ENCODE results near the gene ATP13A4. TPM values are rescaled to one million over a fixed set of nuclear protein-coding genes. Genes with fewer than 3 reads are reported as not detected.

Gene ATP13A4
- total and polyA plus RNA-seq, 7 experiments from 2014 or later: 0.12 to 3.3 (median 1.4) TPM; not detected in 1

DNA sequence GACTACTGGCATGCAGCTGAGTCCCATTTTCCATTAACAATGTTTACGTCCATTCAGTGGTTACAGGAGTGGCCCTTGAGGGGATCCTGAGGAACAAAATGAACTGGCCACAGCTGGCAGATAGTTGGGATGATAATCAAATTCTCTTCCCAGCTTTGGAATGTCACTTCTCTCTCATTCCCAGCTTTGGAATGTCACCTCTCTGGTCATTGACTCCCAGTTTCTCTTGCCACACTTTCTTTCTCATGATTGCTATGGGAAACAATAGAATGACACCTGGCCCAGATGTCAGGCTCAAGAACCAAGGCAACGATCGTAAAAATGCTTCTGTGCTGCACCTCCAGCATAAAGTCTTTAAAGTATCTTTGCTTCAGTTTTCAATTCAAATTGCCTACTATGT, 34.0 kb downstream of the ATP13A4 start:
- no peak for DNase-seq
- peaks cover 0 to 4% (median 0%) of the 10 kb centered on the region in 11 donors for H3K9me3 Mint-ChIP-seq
- ChIA-PET CTCF (no interaction called here), POLR2A (no interaction called here)
- ATAC-seq: no peak
- H3K4me1 Mint-ChIP-seq: no peaks in the 10 kb centered on the region
- intact Hi-C loops (cut with micrococcal nuclease): no loop called here
- no peak overlapping the region for H3K27ac Mint-ChIP-seq
- H3K36me3 ChIP-seq (ENCODE audit: control insufficient read depth in 2 of 3, insufficient read depth in 3 of 3, low read length in 3 of 3): no peaks in the 10 kb centered on the region
- no peaks in the 10 kb centered on the region for H3K9me3 ChIP-seq (ENCODE audit: control insufficient read depth in 2 of 3, low read length in 3 of 3)
- no peaks in the 10 kb centered on the region for H3K4me1 ChIP-seq (ENCODE audit: control insufficient read depth in 2 of 2, insufficient read depth in 2 of 2, low read length in 2 of 2)
- H3K27ac ChIP-seq (ENCODE audit: low read depth, low read length): no peak overlapping the region
- H3K27me3 ChIP-seq (ENCODE audit: control insufficient read depth in 2 of 2, insufficient read depth in 2 of 2, low read length in 2 of 2): no peaks in the 10 kb centered on the region
- H3K4me3 Mint-ChIP-seq: no peak overlapping the region
- no peak overlapping the region for H3K4me3 ChIP-seq (ENCODE audit: low read length)
- H3K27me3 Mint-ChIP-seq: peaks cover 0 to 12% (median 2%) of the 10 kb centered on the region in 5 donors
- peaks cover 0 to 9% (median 0%) of the 10 kb centered on the region in 5 donors for H3K36me3 Mint-ChIP-seq

- Mint-ChIP-seq H3K27me3 (peaks cover 0 to 3% (median 1%) of the 10 kb centered on the region in 5 donors), H3K36me3 (peaks cover 0 to 28% (median 7%) of the 10 kb centered on the region in 5 donors), H3K4me3 (no peak overlapping the region), H3K27ac (no peak overlapping the region), H3K4me1 (no peaks in the 10 kb centered on the region), H3K9me3 (peaks cover 0 to 4% (median 0%) of the 10 kb centered on the region in 11 donors)
- Histone ChIP-seq H3K27ac (ENCODE audit: low read depth, low read length) (no peak overlapping the region), H3K9me3 (ENCODE audit: control insufficient read depth in 2 of 3, low read length in 3 of 3) (no peaks in the 10 kb centered on the region), H3K4me1 (ENCODE audit: control insufficient read depth in 2 of 2, insufficient read depth in 2 of 2, low read length in 2 of 2) (no peaks in the 10 kb centered on the region), H3K36me3 (ENCODE audit: control insufficient read depth in 2 of 3, insufficient read depth in 3 of 3, low read length in 3 of 3) (no peaks in the 10 kb centered on the region), H3K27me3 (ENCODE audit: control insufficient read depth in 2 of 2, insufficient read depth in 2 of 2, low read length in 2 of 2) (no peaks in the 10 kb centered on the region), H3K4me3 (ENCODE audit: low read length) (no peak overlapping the region)
- no peak for ATAC-seq
- ChIA-PET CTCF (no interaction called here), POLR2A (no interaction called here)
- intact Hi-C loops (cut with micrococcal nuclease): no loop called here
- DNase-seq: no peak
Measured at GRCh38 chr3:193515966-193516365, 38.7 kb downstream of the ATP13A4 start.

DNA sequence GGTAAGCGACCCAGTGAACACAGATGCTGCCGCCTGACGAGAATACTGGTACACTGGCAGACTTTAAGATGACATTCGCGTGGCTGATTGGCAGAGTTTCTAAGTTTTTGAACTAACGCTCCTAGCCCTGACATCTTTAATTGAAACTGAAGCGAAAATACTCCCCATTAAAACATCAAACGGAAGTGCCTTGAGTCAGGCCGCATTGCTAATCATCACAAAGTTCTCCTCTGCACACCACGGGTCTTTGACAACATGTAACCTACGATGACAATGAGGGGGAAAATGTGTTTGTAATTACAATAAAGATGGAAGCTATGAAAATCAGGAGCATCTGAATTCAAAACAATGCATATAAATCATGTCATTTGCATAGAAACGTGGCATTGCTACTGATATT, 44.5 kb downstream of the ATP13A4 start:
- Mint-ChIP-seq H3K27ac (no peak overlapping the region), H3K36me3 (peaks cover 0 to 33% (median 7%) of the 10 kb centered on the region in 5 donors), H3K27me3 (peaks cover 0 to 7% (median 0%) of the 10 kb centered on the region in 5 donors), H3K4me1 (no peaks in the 10 kb centered on the region), H3K4me3 (no peak overlapping the region), H3K9me3 (no peaks in the 10 kb centered on the region)
- CTCF ChIA-PET: no interaction called here
- Histone ChIP-seq H3K36me3 (ENCODE audit: control insufficient read depth in 2 of 3, insufficient read depth in 3 of 3, low read length in 3 of 3) (no peaks in the 10 kb centered on the region), H3K4me1 (ENCODE audit: control insufficient read depth in 2 of 2, insufficient read depth in 2 of 2, low read length in 2 of 2) (no peaks in the 10 kb centered on the region), H3K4me3 (ENCODE audit: low read length) (no peak overlapping the region), H3K27ac (ENCODE audit: low read depth, low read length) (no peak overlapping the region), H3K9me3 (ENCODE audit: control insufficient read depth in 2 of 3, low read length in 3 of 3) (no peaks in the 10 kb centered on the region), H3K27me3 (ENCODE audit: control insufficient read depth in 2 of 2, insufficient read depth in 2 of 2, low read length in 2 of 2) (no peaks in the 10 kb centered on the region)
- POLR2A ChIA-PET: no interaction called here
- ATAC-seq (no peak), DNase-seq (no peak)
- intact Hi-C loops (cut with micrococcal nuclease): no loop called here

GRCh38 chr3:193509103-193509965, 45.4 kb downstream of the ATP13A4 start:
- Histone ChIP-seq H3K4me1 (ENCODE audit: control insufficient read depth in 2 of 2, insufficient read depth in 2 of 2, low read length in 2 of 2) (no peaks in the 10 kb centered on the region), H3K9me3 (ENCODE audit: control insufficient read depth in 2 of 3, low read length in 3 of 3) (no peaks in the 10 kb centered on the region), H3K36me3 (ENCODE audit: control insufficient read depth in 2 of 3, insufficient read depth in 3 of 3, low read length in 3 of 3) (no peaks in the 10 kb centered on the region), H3K4me3 (ENCODE audit: low read length) (no peak overlapping the region), H3K27me3 (ENCODE audit: control insufficient read depth in 2 of 2, insufficient read depth in 2 of 2, low read length in 2 of 2) (no peaks in the 10 kb centered on the region), H3K27ac (ENCODE audit: low read depth, low read length) (no peak overlapping the region)
- Mint-ChIP-seq H3K36me3 (peaks cover 0 to 26% (median 3%) of the 10 kb centered on the region in 5 donors), H3K27ac (no peak overlapping the region), H3K4me1 (no peaks in the 10 kb centered on the region), H3K9me3 (no peaks in the 10 kb centered on the region), H3K27me3 (peaks cover 0 to 7% (median 0%) of the 10 kb centered on the region in 5 donors), H3K4me3 (no peak overlapping the region)
- intact Hi-C loops (cut with micrococcal nuclease): no loop called here
- POLR2A ChIA-PET: no interaction called here
- CTCF ChIA-PET: no interaction called here
- no peak for ATAC-seq
- DNase-seq: no peak

DNA sequence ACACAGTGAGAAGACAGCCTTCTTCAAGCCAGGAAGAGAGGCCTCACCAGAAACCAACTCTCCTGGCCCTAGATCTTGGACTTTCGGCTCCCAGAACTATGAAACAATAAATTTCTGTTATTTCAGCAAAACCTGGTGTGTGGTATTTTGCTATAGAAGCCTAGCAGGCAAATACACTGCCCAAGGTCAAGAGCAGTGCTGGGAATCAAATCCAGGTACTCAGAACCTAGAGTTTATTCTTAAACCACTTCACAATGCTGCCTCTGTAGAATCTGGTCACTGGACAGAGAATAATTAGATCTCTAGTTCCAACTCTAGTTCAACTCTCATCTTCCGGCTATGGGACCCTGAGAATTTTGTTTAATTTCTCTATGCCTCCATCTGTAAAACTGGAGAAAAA, 46.6 kb downstream of the ATP13A4 start:
- no peaks in the 10 kb centered on the region for H3K9me3 ChIP-seq (ENCODE audit: control insufficient read depth in 2 of 3, low read length in 3 of 3)
- no peaks in the 10 kb centered on the region for H3K36me3 ChIP-seq (ENCODE audit: control insufficient read depth in 2 of 3, insufficient read depth in 3 of 3, low read length in 3 of 3)
- H3K27ac ChIP-seq (ENCODE audit: low read depth, low read length): no peak overlapping the region
- Mint-ChIP-seq H3K4me1 (no peaks in the 10 kb centered on the region), H3K4me3 (no peak overlapping the region), H3K27me3 (peaks cover 0 to 11% (median 0%) of the 10 kb centered on the region in 5 donors), H3K27ac (no peak overlapping the region), H3K36me3 (peaks cover 0 to 16% (median 0%) of the 10 kb centered on the region in 5 donors), H3K9me3 (no peaks in the 10 kb centered on the region)
- DNase-seq (no peak), ATAC-seq (no peak)
- intact Hi-C loops (cut with micrococcal nuclease): no loop called here
- no peak overlapping the region for H3K4me3 ChIP-seq (ENCODE audit: low read length)
- CTCF ChIA-PET: no interaction called here
- H3K27me3 ChIP-seq (ENCODE audit: control insufficient read depth in 2 of 2, insufficient read depth in 2 of 2, low read length in 2 of 2): no peaks in the 10 kb centered on the region
- H3K4me1 ChIP-seq (ENCODE audit: control insufficient read depth in 2 of 2, insufficient read depth in 2 of 2, low read length in 2 of 2): no peaks in the 10 kb centered on the region
- POLR2A ChIA-PET: no interaction called here

DNA sequence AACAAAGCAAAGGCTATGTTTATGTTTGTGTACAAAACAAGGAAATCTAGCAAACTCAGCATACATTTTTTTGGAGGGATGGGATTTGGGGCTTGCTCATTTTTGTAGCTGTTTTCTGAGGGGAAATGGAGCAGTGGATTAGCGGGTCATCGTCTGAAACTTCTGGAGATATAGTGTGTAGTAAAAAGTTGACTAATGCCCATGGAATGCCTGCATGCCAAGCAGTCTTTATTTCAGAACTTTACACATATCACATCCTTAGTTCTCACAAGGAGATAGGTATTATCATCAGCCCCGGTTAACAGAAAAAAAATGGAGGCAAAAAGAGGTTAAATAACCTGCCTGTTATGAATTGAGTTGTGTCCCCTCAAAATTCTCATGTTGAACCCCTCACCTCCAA, 47.1 kb downstream of the ATP13A4 start:
- no peaks in the 10 kb centered on the region for H3K4me1 Mint-ChIP-seq
- no peak overlapping the region for H3K27ac Mint-ChIP-seq
- H3K27me3 Mint-ChIP-seq: peaks cover 0 to 11% (median 0%) of the 10 kb centered on the region in 5 donors
- no peak for DNase-seq
- no peaks in the 10 kb centered on the region for H3K4me1 ChIP-seq (ENCODE audit: control insufficient read depth in 2 of 2, insufficient read depth in 2 of 2, low read length in 2 of 2)
- CTCF ChIA-PET: no interaction called here
- H3K36me3 Mint-ChIP-seq: peaks cover 0 to 14% (median 0%) of the 10 kb centered on the region in 5 donors
- H3K9me3 Mint-ChIP-seq: no peaks in the 10 kb centered on the region
- no peaks in the 10 kb centered on the region for H3K9me3 ChIP-seq (ENCODE audit: control insufficient read depth in 2 of 3, low read length in 3 of 3)
- no peak for ATAC-seq
- no peak overlapping the region for H3K4me3 ChIP-seq (ENCODE audit: low read length)
- no peaks in the 10 kb centered on the region for H3K36me3 ChIP-seq (ENCODE audit: control insufficient read depth in 2 of 3, insufficient read depth in 3 of 3, low read length in 3 of 3)
- POLR2A ChIA-PET: no interaction called here
- no peak overlapping the region for H3K27ac ChIP-seq (ENCODE audit: low read depth, low read length)
- intact Hi-C loops (cut with micrococcal nuclease): no loop called here
- no peaks in the 10 kb centered on the region for H3K27me3 ChIP-seq (ENCODE audit: control insufficient read depth in 2 of 2, insufficient read depth in 2 of 2, low read length in 2 of 2)
- no peak overlapping the region for H3K4me3 Mint-ChIP-seq

DNA sequence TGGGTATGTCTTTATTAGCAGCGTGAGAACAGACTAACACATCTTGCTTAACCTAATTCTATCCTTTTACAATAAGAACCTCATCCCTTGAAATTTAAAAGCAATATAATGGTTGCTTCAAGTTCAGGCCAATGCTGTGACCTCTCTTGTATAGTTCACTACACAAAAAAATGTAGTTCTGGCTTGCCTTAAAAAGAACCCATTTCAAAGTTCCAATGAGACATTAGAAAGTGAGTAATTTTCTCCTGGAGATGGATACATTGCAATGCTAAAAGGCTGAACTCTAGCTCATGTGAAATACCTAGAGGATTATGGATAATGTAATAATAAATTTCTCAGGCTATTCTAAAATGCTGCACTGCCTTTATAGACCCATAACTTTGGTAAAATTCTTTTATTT, 47.8 kb downstream of the ATP13A4 start:
- Mint-ChIP-seq H3K27me3 (peaks cover 0 to 11% (median 0%) of the 10 kb centered on the region in 5 donors), H3K4me1 (no peaks in the 10 kb centered on the region), H3K4me3 (no peak overlapping the region), H3K36me3 (peaks cover 0 to 12% (median 0%) of the 10 kb centered on the region in 5 donors), H3K27ac (no peak overlapping the region), H3K9me3 (no peaks in the 10 kb centered on the region)
- H3K4me3 ChIP-seq (ENCODE audit: low read length): no peak overlapping the region
- no peaks in the 10 kb centered on the region for H3K4me1 ChIP-seq (ENCODE audit: control insufficient read depth in 2 of 2, insufficient read depth in 2 of 2, low read length in 2 of 2)
- no peak overlapping the region for H3K27ac ChIP-seq (ENCODE audit: low read depth, low read length)
- no peaks in the 10 kb centered on the region for H3K9me3 ChIP-seq (ENCODE audit: control insufficient read depth in 2 of 3, low read length in 3 of 3)
- intact Hi-C loops (cut with micrococcal nuclease): no loop called here
- ChIA-PET POLR2A (no interaction called here), CTCF (no interaction called here)
- no peaks in the 10 kb centered on the region for H3K27me3 ChIP-seq (ENCODE audit: control insufficient read depth in 2 of 2, insufficient read depth in 2 of 2, low read length in 2 of 2)
- no peaks in the 10 kb centered on the region for H3K36me3 ChIP-seq (ENCODE audit: control insufficient read depth in 2 of 3, insufficient read depth in 3 of 3, low read length in 3 of 3)
- no peak for ATAC-seq
- DNase-seq: no peak

Data from naive thymus-derived CD4-positive, alpha-beta T cell (primary cell).